ENCODE measurements around the gene RIMS4. TPM values are rescaled to one million over a fixed set of nuclear protein-coding genes. Genes with fewer than 3 reads are reported as not detected.
"Not testable (repeated sequence)": the region's sequence is repeated elsewhere in the genome, so short reads cannot be mapped to it uniquely, and the experiment has no call there.

Gene RIMS4
- total RNA-seq, 2 experiments from 2014 or later, result not detected

DNA sequence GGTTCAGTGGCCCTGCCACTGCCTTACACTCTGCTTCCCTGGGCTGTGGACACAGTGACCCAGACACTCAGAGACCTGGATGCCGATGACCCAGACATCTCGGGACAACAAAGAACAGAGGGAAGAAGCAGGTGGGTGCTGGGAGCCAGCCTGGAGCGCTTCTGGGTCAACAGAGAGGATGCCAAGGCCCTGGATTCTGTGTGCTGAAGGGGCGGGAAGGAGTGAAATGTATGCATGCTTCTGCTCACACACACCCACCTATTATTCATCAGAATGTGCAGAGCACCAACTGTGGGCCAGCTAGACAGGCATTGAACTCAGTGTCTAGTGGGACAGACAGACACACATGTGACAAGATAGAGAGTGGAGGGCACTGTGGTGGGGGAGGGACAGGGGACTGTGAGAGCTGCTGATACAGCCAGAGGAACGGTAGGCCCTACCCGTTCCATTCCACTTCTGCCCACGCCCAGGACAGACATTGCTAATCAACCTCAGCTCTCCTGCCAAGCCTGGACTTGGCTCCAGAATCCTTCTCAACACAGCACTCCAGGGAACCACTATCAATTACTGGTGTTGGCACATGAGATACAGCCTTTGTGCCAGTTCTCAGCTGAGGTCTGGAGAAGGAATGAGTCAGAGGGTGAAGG lies 44.5 kb downstream of the RIMS4 start:
- DNase-seq (no peak), ATAC-seq (ENCODE audit: poor library complexity) (no peak)
- H3K27me3 Mint-ChIP-seq, result peaks cover 13% of the 10 kb centered on the region
- H3K27ac Mint-ChIP-seq, result no peak overlapping the region
- no peak overlapping the region for H3K4me3 ChIP-seq (ENCODE audit: low read length)
- H3K27ac ChIP-seq (ENCODE audit: low read depth in 1 of 2, low read length in 2 of 2), result no peak overlapping the region
- no peak overlapping the region for H3K4me3 Mint-ChIP-seq
- peaks cover 0 to 2% of the 10 kb centered on the region in 2 experiments for H3K27me3 ChIP-seq (ENCODE audit: control insufficient read depth in 1 of 2, insufficient read depth in 2 of 2, low read length in 2 of 2)
- ChIA-PET POLR2A (no interaction called here), CTCF (no interaction called here)
- no peaks in the 10 kb centered on the region for H3K36me3 ChIP-seq (ENCODE audit: insufficient read depth, low read length)
- H3K4me1 ChIP-seq (ENCODE audit: insufficient read depth, low read length), result no peaks in the 10 kb centered on the region
- H3K4me1 Mint-ChIP-seq (ENCODE audit: low read depth), result no peaks in the 10 kb centered on the region
- TF ChIP-seq, protein P1, sequence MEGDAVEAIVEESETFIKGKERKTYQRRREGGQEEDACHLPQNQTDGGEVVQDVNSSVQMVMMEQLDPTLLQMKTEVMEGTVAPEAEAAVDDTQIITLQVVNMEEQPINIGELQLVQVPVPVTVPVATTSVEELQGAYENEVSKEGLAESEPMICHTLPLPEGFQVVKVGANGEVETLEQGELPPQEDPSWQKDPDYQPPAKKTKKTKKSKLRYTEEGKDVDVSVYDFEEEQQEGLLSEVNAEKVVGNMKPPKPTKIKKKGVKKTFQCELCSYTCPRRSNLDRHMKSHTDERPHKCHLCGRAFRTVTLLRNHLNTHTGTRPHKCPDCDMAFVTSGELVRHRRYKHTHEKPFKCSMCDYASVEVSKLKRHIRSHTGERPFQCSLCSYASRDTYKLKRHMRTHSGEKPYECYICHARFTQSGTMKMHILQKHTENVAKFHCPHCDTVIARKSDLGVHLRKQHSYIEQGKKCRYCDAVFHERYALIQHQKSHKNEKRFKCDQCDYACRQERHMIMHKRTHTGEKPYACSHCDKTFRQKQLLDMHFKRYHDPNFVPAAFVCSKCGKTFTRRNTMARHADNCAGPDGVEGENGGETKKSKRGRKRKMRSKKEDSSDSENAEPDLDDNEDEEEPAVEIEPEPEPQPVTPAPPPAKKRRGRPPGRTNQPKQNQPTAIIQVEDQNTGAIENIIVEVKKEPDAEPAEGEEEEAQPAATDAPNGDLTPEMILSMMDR (IDR thresholded peaks at IDR 0.05), result no peak
- H3K9me3 Mint-ChIP-seq, result no peaks in the 10 kb centered on the region
- H3K9me3 ChIP-seq (ENCODE audit: control insufficient read depth in 1 of 2, insufficient read depth in 1 of 2, low read length in 2 of 2), result no peaks in the 10 kb centered on the region
- no peaks in the 10 kb centered on the region for H3K36me3 Mint-ChIP-seq (ENCODE audit: low read depth)
- intact Hi-C loops (cut with DNase I, micrococcal nuclease), result no loop called here

DNA sequence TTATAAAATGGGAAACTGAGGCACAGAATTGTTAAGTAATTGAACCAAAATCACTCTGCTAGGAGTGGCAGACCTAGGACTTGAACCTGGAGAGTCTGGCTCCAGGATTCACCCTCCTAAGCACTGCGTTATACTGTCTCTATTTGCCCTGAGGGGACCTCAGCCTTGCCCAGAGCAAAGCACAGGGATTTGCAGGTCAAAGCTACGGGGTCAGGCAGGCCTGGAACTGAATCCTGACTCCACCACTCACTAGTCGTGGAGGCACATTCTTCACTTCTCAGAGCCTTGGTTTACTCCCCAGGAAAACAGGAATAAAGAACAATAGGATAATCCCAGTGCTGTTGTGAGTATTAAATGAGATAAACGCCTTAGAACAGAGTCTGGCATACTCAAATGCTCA lies 45.3 kb downstream of the RIMS4 start:
- DNase-seq (no peak), ATAC-seq (ENCODE audit: poor library complexity) (no peak)
- peaks cover 13% of the 10 kb centered on the region for H3K27me3 Mint-ChIP-seq
- CTCF ChIA-PET, result no interaction called here
- no peak overlapping the region for H3K27ac ChIP-seq (ENCODE audit: low read depth in 1 of 2, low read length in 2 of 2)
- no peaks in the 10 kb centered on the region for H3K36me3 Mint-ChIP-seq (ENCODE audit: low read depth)
- H3K27me3 ChIP-seq (ENCODE audit: control insufficient read depth in 1 of 2, insufficient read depth in 2 of 2, low read length in 2 of 2), result peaks cover 0 to 2% of the 10 kb centered on the region in 2 experiments
- TF ChIP-seq, protein P1 (IDR thresholded peaks at IDR 0.05), result no peak
- no peaks in the 10 kb centered on the region for H3K36me3 ChIP-seq (ENCODE audit: insufficient read depth, low read length)
- no peaks in the 10 kb centered on the region for H3K4me1 Mint-ChIP-seq (ENCODE audit: low read depth)
- intact Hi-C loops (cut with DNase I, micrococcal nuclease), result no loop called here
- H3K4me3 ChIP-seq (ENCODE audit: low read length), result no peak overlapping the region
- H3K9me3 Mint-ChIP-seq, result no peaks in the 10 kb centered on the region
- H3K9me3 ChIP-seq (ENCODE audit: control insufficient read depth in 1 of 2, insufficient read depth in 1 of 2, low read length in 2 of 2), result no peaks in the 10 kb centered on the region
- POLR2A ChIA-PET, result no interaction called here
- H3K27ac Mint-ChIP-seq, result no peak overlapping the region
- no peak overlapping the region for H3K4me3 Mint-ChIP-seq
- no peaks in the 10 kb centered on the region for H3K4me1 ChIP-seq (ENCODE audit: insufficient read depth, low read length)

DNA sequence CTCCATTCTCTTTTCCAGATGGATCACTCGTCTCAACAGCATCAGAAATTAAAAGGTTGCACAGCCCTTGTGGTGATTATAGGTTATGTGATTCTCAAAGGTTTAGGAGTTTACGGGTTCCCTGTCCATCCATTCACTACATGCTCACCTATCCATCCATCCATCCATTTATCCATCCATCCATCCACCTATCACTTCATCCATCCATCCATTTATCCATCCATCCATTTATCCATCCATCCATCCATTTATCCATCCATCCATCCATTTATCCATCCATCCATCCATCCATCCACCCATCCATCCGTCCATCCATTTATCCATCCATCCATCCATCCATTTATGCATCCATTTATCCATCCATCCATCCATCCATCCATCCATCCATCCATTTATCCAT lies 46.5 kb downstream of the RIMS4 start:
- H3K27ac Mint-ChIP-seq; H3K4me3 Mint-ChIP-seq; H3K27me3 ChIP-seq (ENCODE audit: control insufficient read depth in 1 of 2, insufficient read depth in 2 of 2, low read length in 2 of 2); H3K27ac ChIP-seq (ENCODE audit: low read depth in 1 of 2, low read length in 2 of 2); H3K4me1 ChIP-seq (ENCODE audit: insufficient read depth, low read length); ATAC-seq (ENCODE audit: poor library complexity); H3K36me3 ChIP-seq (ENCODE audit: insufficient read depth, low read length); H3K4me1 Mint-ChIP-seq (ENCODE audit: low read depth); DNase-seq; H3K4me3 ChIP-seq (ENCODE audit: low read length); H3K9me3 Mint-ChIP-seq; CTCF ChIA-PET; H3K36me3 Mint-ChIP-seq (ENCODE audit: low read depth); H3K9me3 ChIP-seq (ENCODE audit: control insufficient read depth in 1 of 2, insufficient read depth in 1 of 2, low read length in 2 of 2); intact Hi-C loops (cut with DNase I, micrococcal nuclease); POLR2A ChIA-PET: not testable (repeated sequence)
- peaks cover 13% of the 10 kb centered on the region for H3K27me3 Mint-ChIP-seq
